ENCODE measurements around the gene MEIOB. TPM values are rescaled to one million over a fixed set of nuclear protein-coding genes. Genes with fewer than 3 reads are reported as not detected.

Gene MEIOB
- total RNA-seq, 2 experiments from 2014 or later: not detected

GRCh38 chr16:1793578-1794220 lies 78.3 kb downstream of the MEIOB start, which contains the start of gene IGFALS:
Gene IGFALS (minus strand): TSS chr16:1793705. CDS start chr16:1793652, 53 bp downstream.
- POLR2A ChIA-PET: no interaction called here
- CTCF ChIA-PET: interaction anchor here (1.3 kb wide), 1 partner anchor 11 kb away, joined by 3 read pairs; the partner anchor contains the start of genes NUBP2 and SPSB3

GRCh38 chr16:1792836-1793577 lies 79.0 kb downstream of the MEIOB start:
- CTCF ChIA-PET: interaction anchor here (0.9 to 1.3 kb wide), 2 partner anchors 9 to 10 kb away, joined by 3 read pairs; partner anchors contain the start of genes NUBP2 and SPSB3
- POLR2A ChIA-PET: no interaction called here

- ChIA-PET POLR2A (interaction anchor here (0.7 kb wide), 1 partner anchor 9 kb away, joined by 5 read pairs; the partner anchor contains the start of genes NUBP2 and SPSB3), CTCF (interaction anchor here (0.9 kb wide), 1 partner anchor 10 kb away, joined by 3 read pairs; no protein-coding TSS in a partner anchor)
Measured at GRCh38 chr16:1791943-1792812, 79.8 kb downstream of the MEIOB start.

GRCh38 chr16:1791256-1791942 lies 80.6 kb downstream of the MEIOB start:
- ChIA-PET CTCF (no interaction called here), POLR2A (interaction anchor here (0.6 to 0.7 kb wide), 2 partner anchors 9 to 148 kb away, joined by 5 to 6 read pairs; partner anchors contain the start of genes NUBP2 and SPSB3)

GRCh38 chr16:1790611-1791255 lies 81.2 kb downstream of the MEIOB start:
- POLR2A ChIA-PET: interaction anchor here (0.6 kb wide), 1 partner anchor 148 kb away, joined by 6 read pairs; no protein-coding TSS in a partner anchor
- CTCF ChIA-PET: no interaction called here

DNA sequence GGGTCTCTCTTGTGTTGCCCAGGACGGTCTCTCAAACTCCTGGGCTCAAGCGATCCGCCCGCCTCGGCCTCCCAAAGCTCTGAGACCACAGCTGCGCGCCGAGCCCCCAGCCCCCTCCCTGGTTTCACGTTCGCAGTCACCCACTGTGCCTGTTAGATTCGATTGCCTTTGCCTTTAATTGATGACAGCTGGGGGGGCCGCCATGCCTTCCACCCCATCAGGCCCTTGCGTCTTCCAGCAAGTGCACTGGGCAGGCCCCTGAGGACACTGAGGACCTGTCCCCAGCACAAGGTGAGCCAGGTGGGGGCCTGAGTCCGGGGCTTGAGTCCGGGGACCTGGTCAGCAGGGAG lies 81.7 kb downstream of the MEIOB start:
- POLR2A ChIA-PET: no interaction called here
- CTCF ChIA-PET: no interaction called here

- CTCF ChIA-PET: no interaction called here
- POLR2A ChIA-PET: no interaction called here
Measured at GRCh38 chr16:1789643-1790045, 82.3 kb downstream of the MEIOB start.

GRCh38 chr16:1788708-1789100 lies 83.3 kb downstream of the MEIOB start:
- POLR2A ChIA-PET: no interaction called here
- CTCF ChIA-PET: no interaction called here

DNA sequence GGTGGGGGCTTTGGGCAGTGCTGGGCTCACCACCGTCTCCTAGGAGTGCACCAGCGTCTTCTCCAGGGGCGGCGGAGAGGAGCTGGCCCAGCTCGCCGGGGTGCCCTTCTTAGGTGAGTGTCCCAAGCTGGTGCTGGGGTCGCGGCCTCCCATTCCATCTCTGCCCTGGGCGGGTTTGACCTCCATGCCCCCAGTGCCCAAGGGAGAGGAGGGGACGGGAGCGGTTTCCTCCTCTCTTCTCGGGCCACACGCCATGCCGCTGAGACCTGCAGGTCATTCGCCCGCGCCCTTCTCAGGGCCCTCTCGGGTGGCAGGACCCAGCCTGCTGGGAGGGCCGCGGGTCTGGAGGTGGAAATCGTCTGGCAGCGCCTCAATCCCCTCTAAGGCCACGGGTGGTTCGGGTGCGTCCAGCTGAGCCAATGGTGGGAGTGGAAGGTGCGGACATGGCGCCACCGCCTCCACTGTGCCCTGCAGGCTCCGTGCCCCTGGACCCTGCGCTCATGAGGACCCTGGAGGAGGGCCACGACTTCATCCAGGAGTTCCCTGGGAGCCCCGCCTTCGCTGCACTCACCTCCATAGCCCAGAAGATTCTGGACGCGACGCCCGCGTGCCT lies 83.8 kb downstream of the MEIOB start:
- CTCF ChIA-PET: no interaction called here
- POLR2A ChIA-PET: no interaction called here

DNA sequence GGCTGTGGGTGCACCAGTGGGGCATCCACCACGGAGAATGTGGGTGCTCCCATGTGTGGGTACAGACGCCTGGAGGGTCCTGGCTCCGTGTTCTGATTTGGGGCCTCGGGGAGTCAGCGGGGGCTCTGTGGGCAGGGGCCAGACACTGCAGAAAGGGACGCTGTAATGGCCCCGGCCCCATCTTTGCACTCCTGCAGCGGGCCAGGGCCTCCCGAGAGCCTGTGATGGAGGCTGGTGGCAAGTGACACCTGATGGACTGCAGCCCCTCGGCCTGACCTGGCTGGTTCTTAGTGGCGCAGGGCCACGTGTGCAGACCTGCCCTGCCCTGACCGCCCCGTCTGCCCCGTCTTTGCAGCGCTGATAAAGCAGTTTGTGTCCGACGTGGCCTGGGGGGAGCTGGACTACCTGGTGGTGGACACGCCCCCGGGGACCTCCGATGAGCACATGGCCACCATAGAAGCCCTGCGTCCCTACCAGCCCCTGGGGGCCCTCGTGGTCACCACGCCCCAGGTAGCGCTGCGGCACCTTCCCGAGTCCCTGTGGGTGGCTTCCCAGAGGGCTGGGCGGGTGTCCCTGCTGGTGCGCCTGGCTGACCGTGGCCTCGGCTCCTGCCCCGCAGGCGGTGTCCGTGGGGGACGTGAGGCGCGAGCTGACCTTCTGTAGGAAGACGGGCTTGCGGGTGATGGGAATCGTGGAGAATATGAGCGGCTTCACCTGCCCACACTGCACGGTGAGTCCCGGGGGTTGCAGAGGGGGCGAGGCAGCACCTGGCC lies 84.5 kb downstream of the MEIOB start:
- ChIA-PET CTCF (no interaction called here), POLR2A (no interaction called here)

GRCh38 chr16:1787056-1787321 lies 85.0 kb downstream of the MEIOB start:
- CTCF ChIA-PET: no interaction called here

GRCh38 chr16:1786242-1787055 lies 85.5 kb downstream of the MEIOB start:
- ChIA-PET POLR2A (no interaction called here), CTCF (no interaction called here)

More at GRCh38 chr16:1787056-1787321, 85.0 kb downstream of the MEIOB start:
- POLR2A ChIA-PET: no interaction called here

GRCh38 chr16:1785846-1786170 lies 86.2 kb downstream of the MEIOB start:
- POLR2A ChIA-PET: interaction anchor here (1.1 kb wide), 1 partner anchor 14 kb away, joined by 3 read pairs; no protein-coding TSS in a partner anchor

GRCh38 chr16:1784977-1785845 lies 86.8 kb downstream of the MEIOB start:
- POLR2A ChIA-PET: interaction anchor here (1.1 kb wide), 1 partner anchor 13 kb away, joined by 3 read pairs; no protein-coding TSS in a partner anchor

More at GRCh38 chr16:1785846-1786170, 86.2 kb downstream of the MEIOB start:
- CTCF ChIA-PET: interaction anchor here (1.1 kb wide), 1 partner anchor 1042 kb away, joined by 4 read pairs; no protein-coding TSS in a partner anchor

More at GRCh38 chr16:1784977-1785845, 86.8 kb downstream of the MEIOB start:
- CTCF ChIA-PET: interaction anchor here (0.6 to 1.8 kb wide), 3 partner anchors 355 to 1784 kb away, joined by 3 to 4 read pairs (median 4); no protein-coding TSS in a partner anchor
